Measurements from ENCODE around the gene SLC25A36. TPM values are rescaled to one million over a fixed set of nuclear protein-coding genes. Genes with fewer than 3 reads are reported as not detected.

SLC25A36 gene
- total RNA-seq, 2 donors from 2014 or later: 82.6 to 101 TPM

DNA sequence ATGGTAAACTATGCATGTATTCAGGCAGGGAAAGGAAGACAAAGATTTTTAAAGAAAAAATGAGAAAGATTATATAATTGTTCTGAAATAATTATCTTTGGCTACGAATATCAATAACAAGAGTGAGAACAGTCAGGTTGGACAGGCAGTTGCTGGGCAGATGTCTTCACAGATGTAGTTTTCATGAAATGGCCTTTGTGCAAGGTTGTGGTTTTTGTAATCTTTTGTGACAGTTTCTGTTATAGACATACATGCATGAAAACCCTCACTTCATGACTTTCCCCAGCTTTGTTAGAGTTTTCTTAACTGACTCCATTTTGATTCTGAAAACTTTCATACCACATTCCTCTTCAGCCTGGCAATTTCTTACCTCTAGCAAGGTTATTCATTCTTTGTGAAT, 34.9 kb upstream of the SLC25A36 start:
- H3K9me3 ChIP-seq (ENCODE audit: control insufficient read depth, low read length): no peaks in the 10 kb centered on the region
- WGBS, 2 experiments (ENCODE audit: insufficient coverage in 1 of 2, insufficient read length in 1 of 2): 97 to 100% methylated on average over 1 of the region's 1 CpG
- Mint-ChIP-seq H3K4me3 (no peak overlapping the region), H3K36me3 (ENCODE audit: low read depth) (no peaks in the 10 kb centered on the region), H3K4me1 (peaks cover 8% of the 10 kb centered on the region), H3K27me3 (ENCODE audit: insufficient read depth) (peaks cover 4% of the 10 kb centered on the region), H3K27ac (no peak overlapping the region), H3K9me3 (no peaks in the 10 kb centered on the region)
- H3K36me3 ChIP-seq (ENCODE audit: control insufficient read depth, insufficient read depth, low read length): no peaks in the 10 kb centered on the region
- TF ChIP-seq, protein P1, sequence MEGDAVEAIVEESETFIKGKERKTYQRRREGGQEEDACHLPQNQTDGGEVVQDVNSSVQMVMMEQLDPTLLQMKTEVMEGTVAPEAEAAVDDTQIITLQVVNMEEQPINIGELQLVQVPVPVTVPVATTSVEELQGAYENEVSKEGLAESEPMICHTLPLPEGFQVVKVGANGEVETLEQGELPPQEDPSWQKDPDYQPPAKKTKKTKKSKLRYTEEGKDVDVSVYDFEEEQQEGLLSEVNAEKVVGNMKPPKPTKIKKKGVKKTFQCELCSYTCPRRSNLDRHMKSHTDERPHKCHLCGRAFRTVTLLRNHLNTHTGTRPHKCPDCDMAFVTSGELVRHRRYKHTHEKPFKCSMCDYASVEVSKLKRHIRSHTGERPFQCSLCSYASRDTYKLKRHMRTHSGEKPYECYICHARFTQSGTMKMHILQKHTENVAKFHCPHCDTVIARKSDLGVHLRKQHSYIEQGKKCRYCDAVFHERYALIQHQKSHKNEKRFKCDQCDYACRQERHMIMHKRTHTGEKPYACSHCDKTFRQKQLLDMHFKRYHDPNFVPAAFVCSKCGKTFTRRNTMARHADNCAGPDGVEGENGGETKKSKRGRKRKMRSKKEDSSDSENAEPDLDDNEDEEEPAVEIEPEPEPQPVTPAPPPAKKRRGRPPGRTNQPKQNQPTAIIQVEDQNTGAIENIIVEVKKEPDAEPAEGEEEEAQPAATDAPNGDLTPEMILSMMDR (conservative IDR thresholded peaks at IDR 0.05): no peak
- H3K9ac ChIP-seq (ENCODE audit: extremely low read depth, low read length, poor library complexity, severe bottlenecking): no peak overlapping the region
- peaks cover 13% of the 10 kb centered on the region for H3K27me3 ChIP-seq (ENCODE audit: control insufficient read depth, insufficient read depth, low read length, poor library complexity, severe bottlenecking)
- H3K27ac ChIP-seq (ENCODE audit: low read depth, low read length): no peak overlapping the region
- peaks cover 2% of the 10 kb centered on the region for H3K4me1 ChIP-seq (ENCODE audit: control insufficient read depth, insufficient read depth, low read length)
- no peak for DNase-seq
- no peak overlapping the region for H3K4me3 ChIP-seq (ENCODE audit: low read length)

DNA sequence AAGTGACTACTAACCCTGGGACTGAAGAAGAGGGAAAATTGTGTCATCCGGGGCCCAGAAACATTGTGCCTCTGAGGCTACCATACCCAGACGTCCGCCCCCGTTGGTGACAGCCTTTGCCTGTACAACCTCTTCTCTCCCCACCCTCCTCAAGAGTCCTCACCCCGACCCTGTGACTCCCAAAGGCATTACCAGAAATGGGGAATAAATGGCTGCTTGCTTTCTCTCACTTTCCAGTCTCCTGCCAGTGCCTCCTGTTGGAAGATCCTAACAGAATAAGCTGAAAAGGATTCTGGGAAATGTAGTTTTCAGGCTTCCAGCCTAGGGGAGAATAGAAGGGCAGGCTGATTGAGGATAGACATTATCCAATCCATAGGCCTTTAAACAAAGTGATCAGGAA, 30.8 kb upstream of the SLC25A36 start:
- peaks cover 26% of the 10 kb centered on the region for H3K4me1 Mint-ChIP-seq
- H3K9me3 ChIP-seq (ENCODE audit: control insufficient read depth, low read length): no peaks in the 10 kb centered on the region
- H3K4me1 ChIP-seq (ENCODE audit: control insufficient read depth, insufficient read depth, low read length): peaks cover 3% of the 10 kb centered on the region
- H3K36me3 ChIP-seq (ENCODE audit: control insufficient read depth, insufficient read depth, low read length): no peaks in the 10 kb centered on the region
- no peak overlapping the region for H3K27ac ChIP-seq (ENCODE audit: low read depth, low read length)
- TF ChIP-seq, protein P1 (conservative IDR thresholded peaks at IDR 0.05): peak; percentile 49
- H3K36me3 Mint-ChIP-seq (ENCODE audit: low read depth): no peaks in the 10 kb centered on the region
- H3K9me3 Mint-ChIP-seq: no peaks in the 10 kb centered on the region
- no peak overlapping the region for H3K4me3 ChIP-seq (ENCODE audit: low read length)
- peaks cover 15% of the 10 kb centered on the region for H3K27me3 ChIP-seq (ENCODE audit: control insufficient read depth, insufficient read depth, low read length, poor library complexity, severe bottlenecking)
- peak overlapping the region; percentile 62 for H3K4me3 Mint-ChIP-seq
- peak; percentile 77 for DNase-seq
- peaks cover 3% of the 10 kb centered on the region for H3K27me3 Mint-ChIP-seq (ENCODE audit: insufficient read depth)
- WGBS, 2 experiments (ENCODE audit: insufficient coverage in 1 of 2, insufficient read length in 1 of 2): 49 to 57% methylated on average over 1 to 5 of the region's 5 CpGs
- no peak overlapping the region for H3K9ac ChIP-seq (ENCODE audit: extremely low read depth, low read length, poor library complexity, severe bottlenecking)
- H3K27ac Mint-ChIP-seq: peak overlapping the region; percentile 88

DNA sequence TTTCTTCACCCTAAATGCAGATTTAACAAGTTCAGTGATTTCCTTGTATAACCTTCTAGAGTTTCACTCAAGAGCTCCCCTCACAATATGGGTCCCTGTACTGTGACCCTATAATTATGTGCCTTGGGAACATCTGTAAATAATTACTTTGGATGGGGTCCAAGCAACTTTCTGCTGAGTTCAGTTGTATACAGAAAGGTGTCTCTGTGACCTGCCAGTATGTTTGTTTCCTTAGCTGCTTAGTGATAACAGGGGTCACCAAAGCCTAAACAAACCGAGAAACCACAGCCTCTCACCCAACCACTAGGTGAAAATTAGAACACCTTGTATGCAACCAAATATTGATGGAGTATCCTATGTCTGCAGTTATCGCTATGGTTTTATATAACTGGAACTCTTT, 29.8 kb upstream of the SLC25A36 start:
- 86% methylated on average over 1 to 2 of the region's 2 CpGs for WGBS, 2 experiments (ENCODE audit: insufficient coverage in 1 of 2, insufficient read length in 1 of 2)
- no peaks in the 10 kb centered on the region for H3K9me3 Mint-ChIP-seq
- Histone ChIP-seq H3K9me3 (ENCODE audit: control insufficient read depth, low read length) (no peaks in the 10 kb centered on the region), H3K4me1 (ENCODE audit: control insufficient read depth, insufficient read depth, low read length) (peaks cover 3% of the 10 kb centered on the region), H3K36me3 (ENCODE audit: control insufficient read depth, insufficient read depth, low read length) (no peaks in the 10 kb centered on the region), H3K9ac (ENCODE audit: extremely low read depth, low read length, poor library complexity, severe bottlenecking) (no peak overlapping the region), H3K27ac (ENCODE audit: low read depth, low read length) (no peak overlapping the region), H3K27me3 (ENCODE audit: control insufficient read depth, insufficient read depth, low read length, poor library complexity, severe bottlenecking) (peaks cover 15% of the 10 kb centered on the region), H3K4me3 (ENCODE audit: low read length) (no peak overlapping the region)
- peaks cover 8% of the 10 kb centered on the region for H3K27me3 Mint-ChIP-seq (ENCODE audit: insufficient read depth)
- TF ChIP-seq, protein P1 (conservative IDR thresholded peaks at IDR 0.05): peak; percentile 51
- H3K36me3 Mint-ChIP-seq (ENCODE audit: low read depth): no peaks in the 10 kb centered on the region
- no peak overlapping the region for H3K4me3 Mint-ChIP-seq
- no peak overlapping the region for H3K27ac Mint-ChIP-seq
- no peak for DNase-seq
- H3K4me1 Mint-ChIP-seq: peaks cover 26% of the 10 kb centered on the region
